A549 (cell line): Measurements from ENCODE around the gene TREML1. TPM values are rescaled to one million over a fixed set of nuclear protein-coding genes. Genes with fewer than 3 reads are reported as not detected.

Source experiments
- ATAC-seq, 2 experiments: fragments of 200-7000 bp in 1 of 2; fragments of >200 bp in 1 of 2; cut with Nextera tagmentation in 1 of 2; cut with Tn5 transposase in 1 of 2; 3 replicates each; pipeline versions ENCODE4 v1.8.0 to v1.9.1; 2018 to 2020; ENCODE audit warnings: mild to moderate bottlenecking in 1 of 2, moderate library complexity in 1 of 2
- CTCF ChIA-PET: fragments of 300-600 bp; sonication (Branson Sonifier 250); formaldehyde crosslinking; extraction: SDS; loops from one replicate; lab custom pipeline; 2021; ENCODE audit warnings: antibody characterized with exemption, inconsistent platforms; lab: Yijun Ruan, JAX
- POLR2A ChIA-PET: fragments of 350-600 bp; formaldehyde crosslinking; extraction: SDS; loops from one replicate; lab custom pipeline; 2021; ENCODE audit warnings: antibody characterized with exemption, inconsistent platforms; lab: Yijun Ruan, JAX
- DNase-seq, 2 experiments: peaks; one replicate each; pipeline versions ENCODE4 v3.0.0 to v3.0.0-alpha.2; 2011 to 2016; ENCODE audit warnings: low read depth in 1 of 2, low spot score in 1 of 2
- FAIRE-seq: peaks from 2 replicates; lab custom pipeline; 2011; peaks lifted over from hg19 to GRCh38; lab: Jason Lieb, UNC
- H3K27ac ChIP-seq, 2 experiments: fragments of >200 bp; sonication (Bioruptor Twin); formaldehyde crosslinking; 3 replicates each; pipeline ENCODE4 v1.5.1; 2016 to 2017
- H3K4me1 ChIP-seq: fragments of >200 bp; sonication (Bioruptor Twin); formaldehyde crosslinking; 3 replicates; pipeline ENCODE4 v1.6.1; 2016
- H3K4me2 ChIP-seq: fragments of >200 bp; sonication (Bioruptor Twin); formaldehyde crosslinking; 3 replicates; pipeline ENCODE4 v1.6.1; 2016
- H3K4me3 ChIP-seq: fragments of >200 bp; sonication (Bioruptor Twin); formaldehyde crosslinking; 3 replicates; pipeline ENCODE4 v1.5.1; 2016
- H3K9me3 ChIP-seq: fragments of >200 bp; sonication (Bioruptor Twin); formaldehyde crosslinking; 3 replicates; pipeline ENCODE4 v1.6.1; 2016
- BHLHE40 ChIP-seq: IDR thresholded peaks from 2 replicates; pipeline ENCODE4 v1.6.1; 2012; ENCODE audit warnings: low read depth, low read length, inconsistent platforms
- CBX8 ChIP-seq: fragments of 200-600 bp; sonication (generic); IDR thresholded peaks from 2 replicates; pipeline ENCODE4 v1.6.1; 2016
- CEBPB ChIP-seq, 2 experiments: fragments of >200 bp in 1 of 2; sonication (Bioruptor Twin) in 1 of 2; formaldehyde crosslinking in 1 of 2; IDR thresholded peaks; 2 replicates each; pipeline ENCODE4 v1.6.1; 2012 to 2016
- ESRRA ChIP-seq: fragments of 150-350 bp; IDR thresholded peaks from 2 replicates; pipeline ENCODE4 v1.6.1; 2014; ENCODE audit warnings: mild to moderate bottlenecking, low read length, borderline replicate concordance
- FOXS1 ChIP-seq: fragments of 250-450 bp; sonication (Bioruptor Pico); IDR thresholded peaks from 2 replicates; pipeline ENCODE4 v1.5.0; 2020; ENCODE audit warnings: mild to moderate bottlenecking, moderate library complexity
- GATA3 ChIP-seq: IDR thresholded peaks from 2 replicates; pipeline ENCODE4 v1.6.1; 2012; ENCODE audit warnings: borderline replicate concordance
- HEYL ChIP-seq: fragments of 250-450 bp; sonication (Bioruptor Pico); IDR thresholded peaks from 2 replicates; pipeline ENCODE4 v1.8.0; 2021; ENCODE audit warnings: mild to moderate bottlenecking, moderate library complexity
- HOXB13 ChIP-seq: fragments of 250-450 bp; sonication (Bioruptor Pico); IDR thresholded peaks from 2 replicates; pipeline ENCODE4 v1.5.0; 2020; ENCODE audit warnings: low read depth, mild to moderate bottlenecking, moderate library complexity
- MAZ ChIP-seq: fragments of 150-350 bp; IDR thresholded peaks from 2 replicates; pipeline ENCODE4 v1.6.1; 2014; ENCODE audit warnings: antibody characterized with exemption, low read depth, low read length, borderline replicate concordance
- NR3C1 ChIP-seq: fragments of >200 bp; sonication (Bioruptor Twin); formaldehyde crosslinking; IDR thresholded peaks from 3 replicates; pipeline ENCODE4 v1.6.1; 2017
- PHF8 ChIP-seq: fragments of 200-600 bp; sonication (generic); IDR thresholded peaks from 2 replicates; pipeline ENCODE4 v1.6.1; 2016; ENCODE audit warnings: low read depth, mild to moderate bottlenecking, antibody characterized with exemption, moderate library complexity, borderline replicate concordance
- POLR2AphosphoS2 ChIP-seq: conservative IDR thresholded peaks from 2 replicates; pipeline ENCODE4 v1.6.1; 2012; ENCODE audit warnings: low read length, improper control_type of control experiment, inconsistent platforms
- RAD21 ChIP-seq, 2 experiments: fragments of >200 bp in 1 of 2; sonication (Bioruptor Twin) in 1 of 2; formaldehyde crosslinking in 1 of 2; IDR thresholded peaks in 1 of 2; conservative IDR thresholded peaks in 1 of 2; 2 replicates in 1 of 2; 3 replicates in 1 of 2; pipeline ENCODE4 v1.6.1; 2012 to 2018; ENCODE audit warnings: inconsistent platforms in 1 of 2
- RARB ChIP-seq: fragments of 250-450 bp; sonication (Bioruptor Pico); IDR thresholded peaks from 2 replicates; pipeline ENCODE4 v1.8.0; 2021; ENCODE audit warnings: mild to moderate bottlenecking, moderate library complexity
- RCOR1 ChIP-seq: fragments of 150-350 bp; IDR thresholded peaks from 2 replicates; pipeline ENCODE4 v1.6.1; 2014; ENCODE audit warnings: antibody characterized with exemption, low read length, low read depth
- RFX5 ChIP-seq: fragments of 450-650 bp; IDR thresholded peaks from 2 replicates; pipeline ENCODE4 v1.7.1; 2014; ENCODE audit warnings: antibody characterized with exemption, mild to moderate bottlenecking, moderate library complexity
- RNF2 ChIP-seq: fragments of 200-600 bp; sonication (generic); IDR thresholded peaks from 2 replicates; pipeline ENCODE4 v1.6.1; 2016; ENCODE audit warnings: low read depth, mild to moderate bottlenecking, antibody characterized with exemption, moderate library complexity, borderline replicate concordance
- SREBF2 ChIP-seq: fragments of 450-650 bp; IDR thresholded peaks from 2 replicates; pipeline ENCODE4 v1.6.1; 2014; ENCODE audit warnings: mild to moderate bottlenecking, moderate library complexity
- WGBS: methylation state at CpG from one replicate; pipeline ENCODE4 v1.1.6; 2017; ENCODE audit errors: missing lambda C conversion rate; 5-methylcytosine and 5-hydroxymethylcytosine counted together
- polyA plus RNA-seq, 4 experiments: library from polyadenylated mRNA; depleted of rRNA in 3 of 4; stranded (reverse); fragments of >200 nt; fragmentation: RNase III in 1 of 4; extraction: RNeasy Plus Mini Kit Qiagen cat#74134 plus additional on column Dnase treatment in 1 of 4; gene quantifications; 2 replicates in 3 of 4; 3 replicates in 1 of 4; pipeline ENCODE4 v1.2.3, GENCODE V29; 2011 to 2017
- TF ChIP-seq, protein P1 (sequence below): fragments of >200 bp; sonication (Bioruptor Twin); formaldehyde crosslinking; IDR thresholded peaks from 3 replicates; pipeline ENCODE4 v1.5.1; 2016
- TF ChIP-seq, protein P2 (sequence below): IDR thresholded peaks from 2 replicates; pipeline ENCODE4 v1.6.1; 2012; ENCODE audit warnings: low read depth, borderline replicate concordance
- TF ChIP-seq, protein P3 (sequence below): fragments of >200 bp; sonication (Bioruptor Twin); formaldehyde crosslinking; IDR thresholded peaks from 2 replicates; pipeline ENCODE4 v1.6.1; 2016
- TF ChIP-seq, protein P4 (sequence below): fragments of 250-450 bp; sonication (Bioruptor Pico); IDR thresholded peaks from 2 replicates; pipeline ENCODE4 v1.5.0; 2020; ENCODE audit warnings: low read depth, mild to moderate bottlenecking, moderate library complexity
- TF ChIP-seq, protein P5 (sequence below): fragments of 150-350 bp; IDR thresholded peaks from 2 replicates; pipeline ENCODE4 v1.6.1; 2014; ENCODE audit warnings: low read depth, mild to moderate bottlenecking, low read length
- TF ChIP-seq, protein P6 (sequence below): fragments of 450-650 bp; IDR thresholded peaks from 2 replicates; pipeline ENCODE4 v1.6.1; 2014; ENCODE audit warnings: antibody characterized with exemption

The TREML1 gene
- polyA plus RNA-seq, 2 of the 4 experiments (the other 2 are of a cell fraction) = not detected

DNA sequence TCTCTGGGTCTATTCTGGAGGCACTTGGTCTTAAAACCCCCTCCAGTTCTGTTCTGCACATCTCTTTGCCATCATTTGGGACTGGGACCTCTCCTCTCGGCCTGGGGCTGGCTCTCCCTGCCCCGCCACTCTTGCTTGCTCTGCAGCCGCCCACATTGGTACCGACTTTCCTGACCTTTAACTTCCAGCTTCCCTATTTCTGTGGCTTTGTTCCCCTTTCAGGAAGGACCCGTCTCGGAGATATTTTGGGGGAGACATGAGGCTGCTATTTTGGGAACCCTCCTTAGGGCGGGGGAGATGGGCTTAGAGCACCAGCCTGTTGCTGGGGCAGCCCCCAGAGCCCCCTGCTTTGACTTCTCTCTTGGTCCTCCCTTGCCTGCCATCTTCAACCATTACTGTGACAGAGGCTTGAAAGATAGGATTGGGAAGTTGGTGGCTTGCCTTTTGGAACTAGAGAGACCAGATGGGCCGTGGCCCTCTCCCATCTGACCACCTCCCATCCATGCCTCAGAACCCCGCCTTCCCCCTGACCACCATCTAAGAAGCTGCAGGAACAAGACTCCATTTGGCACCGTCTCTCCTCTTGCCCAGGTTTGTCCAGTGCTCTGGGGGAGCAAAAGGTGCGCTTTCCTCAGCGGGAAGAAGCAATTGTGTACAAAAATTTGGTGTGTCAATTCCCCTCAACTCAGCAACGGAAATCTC, 7.9 kb upstream of the TREML1 start (continued):
- TF ChIP-seq, protein P1, sequence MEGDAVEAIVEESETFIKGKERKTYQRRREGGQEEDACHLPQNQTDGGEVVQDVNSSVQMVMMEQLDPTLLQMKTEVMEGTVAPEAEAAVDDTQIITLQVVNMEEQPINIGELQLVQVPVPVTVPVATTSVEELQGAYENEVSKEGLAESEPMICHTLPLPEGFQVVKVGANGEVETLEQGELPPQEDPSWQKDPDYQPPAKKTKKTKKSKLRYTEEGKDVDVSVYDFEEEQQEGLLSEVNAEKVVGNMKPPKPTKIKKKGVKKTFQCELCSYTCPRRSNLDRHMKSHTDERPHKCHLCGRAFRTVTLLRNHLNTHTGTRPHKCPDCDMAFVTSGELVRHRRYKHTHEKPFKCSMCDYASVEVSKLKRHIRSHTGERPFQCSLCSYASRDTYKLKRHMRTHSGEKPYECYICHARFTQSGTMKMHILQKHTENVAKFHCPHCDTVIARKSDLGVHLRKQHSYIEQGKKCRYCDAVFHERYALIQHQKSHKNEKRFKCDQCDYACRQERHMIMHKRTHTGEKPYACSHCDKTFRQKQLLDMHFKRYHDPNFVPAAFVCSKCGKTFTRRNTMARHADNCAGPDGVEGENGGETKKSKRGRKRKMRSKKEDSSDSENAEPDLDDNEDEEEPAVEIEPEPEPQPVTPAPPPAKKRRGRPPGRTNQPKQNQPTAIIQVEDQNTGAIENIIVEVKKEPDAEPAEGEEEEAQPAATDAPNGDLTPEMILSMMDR = no peak
- TF ChIP-seq RAD21 (conservative IDR thresholded peaks at IDR 0.05 in 1 of 2, IDR thresholded peaks at IDR 0.05 in 1 of 2) = no peak
- no peak for TF ChIP-seq RNF2
- no peak for TF ChIP-seq PHF8
- TF ChIP-seq GATA3 = no peak
- no peak for TF ChIP-seq HEYL (CRISPR knock-in tag)
- TF ChIP-seq RFX5 = no peak

DNA sequence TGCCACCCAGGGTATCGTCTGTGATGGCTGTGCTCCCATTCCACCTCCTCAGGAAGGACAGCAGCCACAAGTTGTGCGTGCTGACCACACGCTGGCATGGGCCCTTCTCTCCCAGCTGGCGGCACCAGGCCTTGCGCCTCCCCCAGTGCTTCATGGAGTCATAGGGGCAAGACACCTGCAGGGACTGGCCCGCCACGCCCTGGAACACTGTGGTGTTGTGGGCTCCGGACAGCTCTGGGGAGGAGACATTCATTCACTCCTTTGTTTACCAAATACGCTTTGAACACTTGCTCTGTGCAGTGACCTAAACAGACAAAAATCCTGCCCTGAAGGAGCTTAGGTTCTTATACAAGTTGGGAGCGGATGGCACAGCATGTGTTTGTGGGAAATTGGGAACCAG, 7.2 kb upstream of the TREML1 start:
- CTCF ChIA-PET = no interaction called here
- H3K9me3 ChIP-seq = no peaks in the 10 kb centered on the region
- TF ChIP-seq SREBF2 (no peak), HEYL (CRISPR knock-in tag) (no peak), MAZ (no peak), HOXB13 (CRISPR knock-in tag) (no peak), FOXS1 (CRISPR knock-in tag) (no peak), ESRRA (no peak)
- TF ChIP-seq, all 56 proteins: peak for 0
- Histone ChIP-seq H3K4me1 (no peaks in the 10 kb centered on the region), H3K27ac (no peak overlapping the region), H3K4me3 (no peak overlapping the region), H3K4me2 (no peak overlapping the region)
- FAIRE-seq = no peak
- POLR2A ChIA-PET = no interaction called here
- WGBS = 36% methylated on average over 3 of the region's 10 CpGs
- DNase-seq = no peak
- ATAC-seq = no peak

DNA sequence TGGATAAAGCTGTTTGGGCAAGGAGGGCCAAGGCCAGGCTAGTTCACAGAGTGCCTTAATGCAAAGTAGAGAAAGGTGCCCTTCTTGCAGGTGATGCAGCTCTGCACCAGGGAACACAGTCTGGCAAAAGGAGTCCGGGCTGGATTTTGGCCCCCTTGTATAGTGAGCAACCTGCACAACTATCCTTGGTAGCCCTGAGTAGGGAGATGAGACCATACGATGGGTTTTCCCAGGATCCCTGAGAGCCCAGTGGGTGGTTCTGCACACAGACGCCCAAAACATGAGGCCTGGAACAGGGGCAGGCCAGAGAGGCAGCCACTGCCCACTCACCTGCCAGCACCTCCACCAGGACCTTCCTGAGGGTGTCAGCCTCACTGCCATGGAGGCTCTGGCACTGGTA, 6.8 kb upstream of the TREML1 start:
- CTCF ChIA-PET = interaction anchor here (0.6 kb wide), 1 partner anchor 318 kb away, joined by 3 read pairs; no protein-coding TSS in a partner anchor
- Histone ChIP-seq H3K4me1 (no peaks in the 10 kb centered on the region), H3K27ac (no peak overlapping the region), H3K9me3 (no peaks in the 10 kb centered on the region), H3K4me3 (no peak overlapping the region), H3K4me2 (no peak overlapping the region)
- no peak for ATAC-seq
- POLR2A ChIA-PET = no interaction called here
- FAIRE-seq = no peak
- 0% methylated on average over 2 of the region's 3 CpGs for WGBS
- DNase-seq = no peak
- TF ChIP-seq, protein P2, sequence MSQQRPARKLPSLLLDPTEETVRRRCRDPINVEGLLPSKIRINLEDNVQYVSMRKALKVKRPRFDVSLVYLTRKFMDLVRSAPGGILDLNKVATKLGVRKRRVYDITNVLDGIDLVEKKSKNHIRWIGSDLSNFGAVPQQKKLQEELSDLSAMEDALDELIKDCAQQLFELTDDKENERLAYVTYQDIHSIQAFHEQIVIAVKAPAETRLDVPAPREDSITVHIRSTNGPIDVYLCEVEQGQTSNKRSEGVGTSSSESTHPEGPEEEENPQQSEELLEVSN = no peak
- TF ChIP-seq, protein P3, sequence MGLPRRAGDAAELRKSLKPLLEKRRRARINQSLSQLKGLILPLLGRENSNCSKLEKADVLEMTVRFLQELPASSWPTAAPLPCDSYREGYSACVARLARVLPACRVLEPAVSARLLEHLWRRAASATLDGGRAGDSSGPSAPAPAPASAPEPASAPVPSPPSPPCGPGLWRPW = no peak
- TF ChIP-seq RARB (CRISPR knock-in tag) (no peak), RCOR1 (no peak), RAD21 (conservative IDR thresholded peaks at IDR 0.05 in 1 of 2, IDR thresholded peaks at IDR 0.05 in 1 of 2) (no peak), HEYL (CRISPR knock-in tag) (no peak), BHLHE40 (no peak), RNF2 (no peak), POLR2AphosphoS2 (no peak), NR3C1 (no peak), CBX8 (no peak), CEBPB (IDR thresholded peaks at IDR 0.05) (no peak), GATA3 (no peak)
- TF ChIP-seq, protein P4, sequence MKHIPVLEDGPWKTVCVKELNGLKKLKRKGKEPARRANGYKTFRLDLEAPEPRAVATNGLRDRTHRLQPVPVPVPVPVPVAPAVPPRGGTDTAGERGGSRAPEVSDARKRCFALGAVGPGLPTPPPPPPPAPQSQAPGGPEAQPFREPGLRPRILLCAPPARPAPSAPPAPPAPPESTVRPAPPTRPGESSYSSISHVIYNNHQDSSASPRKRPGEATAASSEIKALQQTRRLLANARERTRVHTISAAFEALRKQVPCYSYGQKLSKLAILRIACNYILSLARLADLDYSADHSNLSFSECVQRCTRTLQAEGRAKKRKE (CRISPR knock-in tag) = no peak
- TF ChIP-seq, protein P1 = no peak
- TF ChIP-seq, protein P5, sequence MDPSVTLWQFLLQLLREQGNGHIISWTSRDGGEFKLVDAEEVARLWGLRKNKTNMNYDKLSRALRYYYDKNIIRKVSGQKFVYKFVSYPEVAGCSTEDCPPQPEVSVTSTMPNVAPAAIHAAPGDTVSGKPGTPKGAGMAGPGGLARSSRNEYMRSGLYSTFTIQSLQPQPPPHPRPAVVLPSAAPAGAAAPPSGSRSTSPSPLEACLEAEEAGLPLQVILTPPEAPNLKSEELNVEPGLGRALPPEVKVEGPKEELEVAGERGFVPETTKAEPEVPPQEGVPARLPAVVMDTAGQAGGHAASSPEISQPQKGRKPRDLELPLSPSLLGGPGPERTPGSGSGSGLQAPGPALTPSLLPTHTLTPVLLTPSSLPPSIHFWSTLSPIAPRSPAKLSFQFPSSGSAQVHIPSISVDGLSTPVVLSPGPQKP = no peak
- TF ChIP-seq, protein P6, sequence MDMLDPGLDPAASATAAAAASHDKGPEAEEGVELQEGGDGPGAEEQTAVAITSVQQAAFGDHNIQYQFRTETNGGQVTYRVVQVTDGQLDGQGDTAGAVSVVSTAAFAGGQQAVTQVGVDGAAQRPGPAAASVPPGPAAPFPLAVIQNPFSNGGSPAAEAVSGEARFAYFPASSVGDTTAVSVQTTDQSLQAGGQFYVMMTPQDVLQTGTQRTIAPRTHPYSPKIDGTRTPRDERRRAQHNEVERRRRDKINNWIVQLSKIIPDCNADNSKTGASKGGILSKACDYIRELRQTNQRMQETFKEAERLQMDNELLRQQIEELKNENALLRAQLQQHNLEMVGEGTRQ = no peak
